Skeletal muscle satellite cell (primary cell): ENCODE measurements around the gene IFT88.
"Not testable (repeated sequence)": the region's sequence is repeated elsewhere in the genome, so short reads cannot be mapped to it uniquely, and the experiment has no call there.

Experiments
- H3K27me3 ChIP-seq: 2 replicates; pipeline ENCODE4 v1.7.0; 2013; ENCODE audit warnings: low read length; ENCODE audit not compliant: control insufficient read depth, insufficient read depth
- H3K36me3 ChIP-seq: 2 replicates; pipeline ENCODE4 v1.7.0; 2013; ENCODE audit warnings: mild to moderate bottlenecking, control low read depth, low read length; ENCODE audit not compliant: insufficient read depth
- H3K4me1 ChIP-seq: 2 replicates; pipeline ENCODE4 v1.7.0; 2013; ENCODE audit warnings: low read length; ENCODE audit not compliant: control insufficient read depth, insufficient read depth
- H3K4me2 ChIP-seq: 2 replicates; pipeline ENCODE4 v1.7.0; 2013; ENCODE audit warnings: mild to moderate bottlenecking, low read length
- H3K4me3 ChIP-seq: 2 replicates; pipeline ENCODE4 v1.7.0; 2013; ENCODE audit warnings: low read length
- H3K9ac ChIP-seq: 2 replicates; pipeline ENCODE4 v1.7.0; 2013; ENCODE audit warnings: mild to moderate bottlenecking, low read depth, low read length, moderate library complexity
- H3K9me3 ChIP-seq: replicated peaks from 2 replicates; pipeline ENCODE4 v1.7.0; 2013; ENCODE audit warnings: mild to moderate bottlenecking, control low read depth, low read length

The IFT88 gene

GRCh38 chr13:20679879-20680278 lies 112.9 kb downstream of the IFT88 start:
- Histone ChIP-seq H3K9ac (no peak overlapping the region), H3K4me1 (peaks cover 10% of the 10 kb centered on the region), H3K36me3 (no peaks in the 10 kb centered on the region), H3K9me3 (no peaks in the 10 kb centered on the region), H3K27me3 (no peaks in the 10 kb centered on the region), H3K4me2 (no peak overlapping the region), H3K4me3 (no peak overlapping the region)

DNA sequence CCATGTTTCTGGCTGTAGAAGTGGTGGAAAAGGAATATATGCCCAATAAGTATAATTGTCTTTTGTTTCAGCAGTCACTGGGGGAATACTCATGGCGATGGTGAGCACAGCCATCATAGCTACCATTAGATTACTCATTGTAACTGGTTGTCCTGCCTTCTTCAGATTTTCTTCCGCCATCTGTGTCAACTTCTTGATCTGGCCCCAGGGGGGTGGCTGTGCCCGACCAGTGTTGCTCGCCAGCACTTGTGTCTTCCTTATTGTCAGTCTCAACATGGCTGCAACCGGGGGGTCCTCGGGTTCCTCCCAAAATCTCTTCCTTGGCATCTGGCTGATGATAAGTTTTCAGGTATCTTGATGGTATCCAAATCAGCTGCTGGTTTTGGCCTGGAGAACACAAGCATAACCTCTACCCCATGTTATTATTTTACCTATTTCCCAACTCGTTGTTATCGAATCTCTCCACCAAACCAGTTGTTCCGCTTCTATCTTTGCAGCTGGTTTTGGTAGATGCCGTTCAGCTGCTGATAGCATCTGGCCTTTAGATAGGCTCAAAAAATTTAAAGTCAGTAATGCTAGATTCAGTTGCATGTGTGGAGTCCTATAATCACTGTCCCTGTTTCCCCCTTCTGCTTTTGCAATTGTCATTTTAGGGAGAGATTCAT lies 113.6 kb downstream of the IFT88 start:
- Histone ChIP-seq H3K4me3 (no peak overlapping the region), H3K9ac (no peak overlapping the region)

GRCh38 chr13:20681481-20681880 lies 114.5 kb downstream of the IFT88 start:
- not testable (repeated sequence) for H3K4me2 ChIP-seq, H3K27me3 ChIP-seq, H3K36me3 ChIP-seq, H3K9me3 ChIP-seq, H3K4me3 ChIP-seq, H3K9ac ChIP-seq
- peaks cover 10% of the 10 kb centered on the region for H3K4me1 ChIP-seq

More for the DNA sequence above, 113.6 kb downstream of the IFT88 start:
- no peaks in the 10 kb centered on the region for H3K36me3 ChIP-seq
- no peak overlapping the region for H3K4me2 ChIP-seq
- H3K4me1 ChIP-seq = peaks cover 10% of the 10 kb centered on the region
- no peaks in the 10 kb centered on the region for H3K9me3 ChIP-seq
- no peaks in the 10 kb centered on the region for H3K27me3 ChIP-seq

DNA sequence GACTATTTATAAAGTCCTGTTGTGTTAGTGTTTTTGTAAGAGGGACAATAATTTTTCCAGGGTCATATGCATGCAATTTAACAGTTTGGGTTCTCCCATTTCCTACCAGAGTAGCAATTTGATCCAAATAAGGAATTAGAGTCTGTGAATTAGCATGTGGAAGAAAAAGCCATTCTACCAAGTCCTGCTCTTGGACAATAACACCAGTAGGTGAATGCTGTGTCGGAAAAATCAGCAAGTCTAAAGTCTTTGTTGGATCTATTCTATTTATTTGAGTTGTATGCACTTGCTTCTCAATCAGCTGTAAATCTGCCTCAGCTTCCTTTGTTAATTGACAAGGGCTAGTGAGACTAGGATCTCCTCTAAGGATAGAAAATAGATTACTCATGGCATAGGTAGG lies 115.1 kb downstream of the IFT88 start:
- H3K9me3 ChIP-seq = no peaks in the 10 kb centered on the region
- H3K27me3 ChIP-seq = no peaks in the 10 kb centered on the region
- H3K4me2 ChIP-seq = no peak overlapping the region
- H3K36me3 ChIP-seq = no peaks in the 10 kb centered on the region
- peaks cover 10% of the 10 kb centered on the region for H3K4me1 ChIP-seq
- no peak overlapping the region for H3K4me3 ChIP-seq
- no peak overlapping the region for H3K9ac ChIP-seq

DNA sequence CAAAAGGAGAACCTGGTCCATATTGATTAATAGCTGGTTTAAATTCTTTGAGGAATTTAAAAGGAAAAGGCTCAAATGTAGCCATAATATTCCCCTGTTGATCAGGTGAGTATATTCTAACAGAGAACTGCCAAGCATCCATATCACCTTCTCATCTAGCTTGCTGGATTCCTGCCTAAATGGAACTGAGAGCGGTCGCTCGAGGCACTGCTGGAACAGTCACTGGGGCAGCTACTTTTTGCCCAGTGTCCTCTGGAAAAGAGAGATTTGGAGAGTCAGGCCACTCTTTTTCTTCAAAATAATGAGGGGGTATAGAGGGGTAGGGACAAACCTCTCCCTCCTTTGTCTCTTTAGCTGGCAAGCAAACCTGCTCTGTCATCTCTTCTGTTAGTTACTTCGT lies 117.1 kb downstream of the IFT88 start:
- Histone ChIP-seq H3K4me3 (no peak overlapping the region), H3K36me3 (no peaks in the 10 kb centered on the region), H3K4me1 (peaks cover 10% of the 10 kb centered on the region), H3K9ac (no peak overlapping the region), H3K27me3 (no peaks in the 10 kb centered on the region), H3K9me3 (no peaks in the 10 kb centered on the region), H3K4me2 (no peak overlapping the region)

DNA sequence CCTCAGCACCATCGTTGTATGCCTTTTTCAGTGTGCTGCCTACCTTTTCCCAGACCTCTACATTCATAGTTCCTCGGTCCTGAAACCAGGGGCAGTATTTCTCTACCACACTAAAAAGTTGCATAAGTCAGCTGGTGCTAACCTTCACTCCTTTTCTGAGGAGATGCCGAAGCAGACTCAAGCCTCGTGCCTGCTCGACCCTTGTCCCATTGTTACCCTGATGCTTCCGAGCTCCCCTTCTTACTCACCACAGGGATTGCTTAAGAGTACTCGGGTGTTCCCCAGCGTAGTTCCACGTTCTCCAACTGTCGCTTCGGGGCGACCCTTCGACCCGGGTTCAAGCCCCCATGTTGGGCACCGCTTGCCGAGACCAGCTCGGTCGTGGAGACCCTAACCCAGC lies 117.6 kb downstream of the IFT88 start:
- no peak overlapping the region for H3K4me3 ChIP-seq
- no peaks in the 10 kb centered on the region for H3K9me3 ChIP-seq
- H3K27me3 ChIP-seq = no peaks in the 10 kb centered on the region
- H3K9ac ChIP-seq = no peak overlapping the region
- H3K36me3 ChIP-seq = no peaks in the 10 kb centered on the region
- no peak overlapping the region for H3K4me2 ChIP-seq
- peaks cover 10% of the 10 kb centered on the region for H3K4me1 ChIP-seq

DNA sequence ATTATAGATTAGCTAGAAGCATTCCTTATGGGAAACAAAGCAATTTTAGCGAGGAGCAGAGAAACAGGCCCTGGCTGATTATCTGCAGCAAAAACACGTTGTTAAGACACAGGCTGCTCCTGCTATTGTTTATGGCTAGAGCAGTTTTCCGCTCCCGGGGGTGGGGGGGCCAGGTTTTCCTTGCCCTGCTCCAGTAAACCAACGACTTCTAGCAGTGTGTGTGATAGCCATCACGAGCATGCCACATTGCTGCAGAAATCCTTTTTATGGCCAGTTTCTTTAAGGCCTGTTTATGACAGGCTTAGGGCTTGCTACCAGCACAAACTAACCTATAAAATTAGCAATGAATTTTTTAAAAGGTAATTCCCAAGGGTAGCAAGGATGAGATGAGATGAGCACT lies 118.1 kb downstream of the IFT88 start:
- Histone ChIP-seq H3K27me3 (no peaks in the 10 kb centered on the region), H3K4me1 (peaks cover 10% of the 10 kb centered on the region), H3K36me3 (no peaks in the 10 kb centered on the region), H3K4me2 (no peak overlapping the region), H3K4me3 (no peak overlapping the region), H3K9ac (no peak overlapping the region), H3K9me3 (no peaks in the 10 kb centered on the region)

DNA sequence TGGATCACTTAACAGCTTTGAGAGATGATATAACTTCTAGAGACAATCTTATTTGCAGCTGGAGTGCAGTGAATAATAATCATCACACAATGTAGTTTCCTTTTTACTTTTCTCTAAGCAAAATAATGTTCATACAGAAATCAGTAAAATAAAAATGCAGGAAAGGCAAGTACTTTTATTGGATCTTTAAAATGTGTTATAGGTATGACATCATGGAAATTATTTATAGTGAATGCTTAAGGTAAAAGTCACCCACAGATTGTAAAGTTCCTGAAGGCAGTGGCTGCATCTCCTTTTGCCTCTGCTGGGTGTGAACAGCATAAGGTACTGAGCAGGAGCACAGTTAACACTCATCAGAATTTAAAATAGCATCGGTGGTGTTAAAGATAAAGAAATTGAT lies 119.2 kb downstream of the IFT88 start:
- Histone ChIP-seq H3K9ac (no peak overlapping the region), H3K9me3 (no peaks in the 10 kb centered on the region)

GRCh38 chr13:20686863-20687579 lies 120.1 kb downstream of the IFT88 start:
- Histone ChIP-seq H3K4me2 (no peak overlapping the region), H3K4me3 (no peak overlapping the region), H3K9me3 (no peaks in the 10 kb centered on the region), H3K4me1 (peaks cover 1% of the 10 kb centered on the region), H3K27me3 (no peaks in the 10 kb centered on the region), H3K9ac (no peak overlapping the region), H3K36me3 (no peaks in the 10 kb centered on the region)

More for the DNA sequence above, 119.2 kb downstream of the IFT88 start:
- H3K36me3 ChIP-seq = no peaks in the 10 kb centered on the region
- H3K27me3 ChIP-seq = no peaks in the 10 kb centered on the region
- H3K4me3 ChIP-seq = no peak overlapping the region
- peaks cover 10% of the 10 kb centered on the region for H3K4me1 ChIP-seq
- H3K4me2 ChIP-seq = no peak overlapping the region

GRCh38 chr13:20689291-20689690 lies 122.3 kb downstream of the IFT88 start:
- no peaks in the 10 kb centered on the region for H3K27me3 ChIP-seq
- H3K4me1 ChIP-seq = no peaks in the 10 kb centered on the region
- H3K9ac ChIP-seq = no peak overlapping the region
- no peak overlapping the region for H3K4me3 ChIP-seq
- no peaks in the 10 kb centered on the region for H3K9me3 ChIP-seq
- H3K4me2 ChIP-seq = no peak overlapping the region
- no peaks in the 10 kb centered on the region for H3K36me3 ChIP-seq

- no peaks in the 10 kb centered on the region for H3K4me1 ChIP-seq
- H3K36me3 ChIP-seq = no peaks in the 10 kb centered on the region
- H3K27me3 ChIP-seq = no peaks in the 10 kb centered on the region
- no peak overlapping the region for H3K4me3 ChIP-seq
- H3K9ac ChIP-seq = no peak overlapping the region
- H3K9me3 ChIP-seq = no peaks in the 10 kb centered on the region
- no peak overlapping the region for H3K4me2 ChIP-seq
Measured at GRCh38 chr13:20691616-20692015, 124.7 kb downstream of the IFT88 start.

GRCh38 chr13:20696073-20696472 lies 129.1 kb downstream of the IFT88 start:
- Histone ChIP-seq H3K9ac (no peak overlapping the region), H3K36me3 (no peaks in the 10 kb centered on the region), H3K4me3 (no peak overlapping the region), H3K9me3 (no peaks in the 10 kb centered on the region), H3K27me3 (no peaks in the 10 kb centered on the region), H3K4me2 (no peak overlapping the region), H3K4me1 (no peaks in the 10 kb centered on the region)
